Pulmonary artery endothelial cell (primary cell): ENCODE data around the gene ACTR5. TPM values are rescaled to one million over a fixed set of nuclear protein-coding genes. Genes with fewer than 3 reads are reported as not detected.
A peak's percentile ranks its signal among the peaks of the same experiment; 100 is the strongest.

Experiments used
- DNase-seq: peaks from one replicate; pipeline ENCODE4 v3.0.0-alpha.2; 2011; ENCODE audit warnings: low read depth, low spot score
- total RNA-seq: library from RNA; depleted of rRNA; stranded (reverse); fragments of >200 nt; gene quantifications from 2 replicates; pipeline ENCODE4 v1.2.3, GENCODE V29; 2014

Gene ACTR5
- 11.5 and 14.0 TPM in 2 replicates for total RNA-seq

GRCh38 chr20:38748097-38748860, at the start of gene ACTR5:
TSS of gene ACTR5 (plus strand) at chr20:38748460. CDS start at chr20:38748479, 19 bp downstream.
- DNase-seq = peak; percentile 57

GRCh38 chr20:38698541-38698940, 49.7 kb upstream of the ACTR5 start:
- no peak for DNase-seq

- no peak for DNase-seq
These were observed 48.1 kb upstream of the ACTR5 start for GRCh38 chr20:38700141-38700540.

- DNase-seq = no peak
These were observed 47.3 kb upstream of the ACTR5 start for GRCh38 chr20:38700926-38701325.

- DNase-seq = no peak
These were observed 44.7 kb upstream of the ACTR5 start for GRCh38 chr20:38703526-38703925.

GRCh38 chr20:38704136-38704535, 44.1 kb upstream of the ACTR5 start:
- DNase-seq = no peak

- DNase-seq = no peak
These were observed 41.8 kb upstream of the ACTR5 start for GRCh38 chr20:38706509-38706908.

GRCh38 chr20:38714308-38714707, 34.0 kb upstream of the ACTR5 start:
- DNase-seq = no peak

GRCh38 chr20:38715646-38716045, 32.6 kb upstream of the ACTR5 start:
- DNase-seq = no peak

GRCh38 chr20:38722683-38723016, 25.6 kb upstream of the ACTR5 start:
- DNase-seq = no peak

GRCh38 chr20:38723017-38723847, 25.0 kb upstream of the ACTR5 start:
- DNase-seq = no peak

GRCh38 chr20:38723848-38724625, 24.2 kb upstream of the ACTR5 start, which contains the start of gene SLC32A1:
TSS of gene SLC32A1 (plus strand) at chr20:38724486. CDS start at chr20:38724725, 239 bp downstream.
- DNase-seq = no peak

GRCh38 chr20:38724626-38725147, 23.6 kb upstream of the ACTR5 start:
- DNase-seq = no peak

GRCh38 chr20:38725148-38725901, 22.9 kb upstream of the ACTR5 start:
- no peak for DNase-seq

GRCh38 chr20:38725931-38726803, 22.1 kb upstream of the ACTR5 start:
- DNase-seq = no peak

GRCh38 chr20:38726804-38727606, 21.3 kb upstream of the ACTR5 start:
- no peak for DNase-seq

- no peak for DNase-seq
These were observed 20.6 kb upstream of the ACTR5 start for GRCh38 chr20:38727607-38728190.

GRCh38 chr20:38728191-38728781, 20.0 kb upstream of the ACTR5 start:
- no peak for DNase-seq
